BLaER1 treated with 17β-estradiol and CSF1 and Interleukin-3, amounts not matched to agents 10 nM and 100 nM (cell line): Measurements from ENCODE around the gene TEX54.
"Not testable (repeated sequence)": the region's sequence is repeated elsewhere in the genome, so short reads cannot be mapped to it uniquely, and the experiment has no call there.

Experiments
- H3K27ac ChIP-seq, 11 experiments: shearing (Covaris generic); formaldehyde crosslinking; 2 replicates each; pipeline ENCODE4 v1.8.1; 2022
- H3K27me3 ChIP-seq, 11 experiments: shearing (Covaris generic); formaldehyde crosslinking; 2 replicates each; pipeline ENCODE4 v1.8.1; 2022
- H3K36me3 ChIP-seq, 11 experiments: shearing (Covaris generic); formaldehyde crosslinking; 2 replicates each; pipeline ENCODE4 v1.8.1; 2022
- H3K4me1 ChIP-seq, 10 experiments: shearing (Covaris generic); formaldehyde crosslinking; 2 replicates each; pipeline ENCODE4 v1.8.1; 2022
- H3K4me2 ChIP-seq, 11 experiments: shearing (Covaris generic); formaldehyde crosslinking; 2 replicates each; pipeline ENCODE4 v1.8.1; 2022
- H3K4me3 ChIP-seq, 10 experiments: shearing (Covaris generic); formaldehyde crosslinking; 2 replicates each; pipeline ENCODE4 v1.8.1; 2022
- H3K9ac ChIP-seq, 11 experiments: shearing (Covaris generic); formaldehyde crosslinking; 2 replicates each; pipeline ENCODE4 v1.8.1; 2022
- H3K9me3 ChIP-seq, 11 experiments: shearing (Covaris generic); formaldehyde crosslinking; replicated peaks in 1 of 11; 2 replicates each; pipeline ENCODE4 v1.8.1; 2022
- H4K20me1 ChIP-seq, 11 experiments: shearing (Covaris generic); formaldehyde crosslinking; 2 replicates each; pipeline ENCODE4 v1.8.1; 2022
- Cebpa-rat ChIP-seq, 11 experiments: shearing (Covaris generic); IDR thresholded peaks; 2 replicates each; pipeline ENCODE4 v1.8.1; 2022

Gene TEX54

GRCh38 chr11:62842171-62842741 is 9.6 kb upstream of the TEX54 start:
- Histone ChIP-seq H3K36me3 (peaks cover 0 to 12% (median 9%) of the 10 kb centered on the region in 11 experiments; a peak in 16 of 22 replicates), H4K20me1 (peaks cover 0 to 8% (median 0%) of the 10 kb centered on the region in 11 experiments; a peak in 6 of 22 replicates), H3K4me3 (peak overlapping the region; percentile 39 to 80 (median 61)), H3K9me3 (no peaks in the 10 kb centered on the region), H3K4me1 (peaks cover 33 to 42% (median 35%) of the 10 kb centered on the region in 10 experiments), H3K27ac (peak overlapping the region; percentile 94 to 100 (median 98)), H3K9ac (peak overlapping the region; percentile 92 to 99 (median 96)), H3K4me2 (peak overlapping the region; percentile 74 to 98 (median 90)), H3K27me3 (no peaks in the 10 kb centered on the region)
- TF ChIP-seq Cebpa-rat (IDR thresholded peaks at IDR 0.05): no peak

DNA sequence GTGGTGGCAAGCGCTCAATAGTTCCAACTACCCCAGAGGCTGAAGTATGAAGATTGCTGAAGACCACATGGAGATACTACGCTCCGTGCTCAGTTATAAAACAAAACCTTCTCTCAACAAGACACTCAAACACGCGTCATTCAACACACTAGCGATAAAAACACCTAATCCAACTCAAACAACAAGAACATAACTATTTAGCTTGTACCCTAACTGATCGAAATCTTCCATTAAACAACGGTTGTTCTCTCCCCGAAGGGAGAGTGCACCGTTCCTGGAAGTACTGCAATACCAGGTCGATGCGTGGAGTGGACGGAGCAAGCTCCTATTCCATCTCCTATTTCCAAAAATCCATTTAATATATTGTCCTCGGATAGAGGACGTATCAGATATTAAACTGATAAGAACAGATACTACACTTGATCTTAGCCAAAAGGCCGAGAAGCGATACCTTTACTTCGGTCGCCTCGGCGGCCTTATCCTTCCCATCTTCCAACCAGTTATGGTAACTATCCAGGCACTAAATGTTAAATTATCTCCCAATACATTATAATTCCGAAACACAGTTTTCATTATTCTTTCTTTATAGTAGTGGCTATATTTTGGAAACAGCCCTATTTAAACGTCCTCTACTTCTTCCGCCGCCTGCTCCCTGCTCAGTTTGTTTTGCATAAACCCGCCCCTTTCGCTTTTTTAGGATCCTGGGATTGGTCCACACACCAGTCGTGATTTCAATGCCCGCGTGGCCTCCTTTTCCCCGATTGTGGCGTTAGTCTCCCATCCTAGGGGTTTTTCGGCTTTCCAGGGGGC is 8.9 kb upstream of the TEX54 start:
- Histone ChIP-seq H3K36me3 (peaks cover 5 to 18% (median 16%) of the 10 kb centered on the region in 11 experiments; a peak in 20 of 22 replicates), H3K27me3 (no peaks in the 10 kb centered on the region), H4K20me1 (peaks cover 0 to 14% (median 0%) of the 10 kb centered on the region in 11 experiments; a peak in 8 of 22 replicates), H3K4me1 (peaks cover 33 to 42% (median 36%) of the 10 kb centered on the region in 10 experiments), H3K9ac (peak overlapping the region; percentile 92 to 99 (median 96)), H3K27ac (peak overlapping the region; percentile 94 to 100 (median 98)), H3K4me2 (peak overlapping the region; percentile 79 to 98 (median 93)), H3K9me3 (no peaks in the 10 kb centered on the region), H3K4me3 (peak overlapping the region; percentile 57 to 99 (median 84))
- no peak for TF ChIP-seq Cebpa-rat (IDR thresholded peaks at IDR 0.05)

- Histone ChIP-seq H3K27ac (peak overlapping the region; percentile 94 to 100 (median 98)), H3K4me3 (peak overlapping the region; percentile 79 to 100 (median 92)), H3K4me2 (peak overlapping the region; percentile 73 to 93 (median 90)), H3K4me1 (peaks cover 33 to 42% (median 37%) of the 10 kb centered on the region in 10 experiments), H3K36me3 (peaks cover 12 to 26% (median 23%) of the 10 kb centered on the region in 11 experiments; a peak in 21 of 22 replicates), H4K20me1 (peaks cover 0 to 22% (median under 1%) of the 10 kb centered on the region in 11 experiments; a peak in 8 of 22 replicates), H3K9ac (peak overlapping the region; percentile 92 to 97 (median 96))
- not testable (repeated sequence) for H3K27me3 ChIP-seq, H3K9me3 ChIP-seq
- peak in 5 of 11 experiments; percentile 8 to 66 (median 34); a peak in 7 of 22 replicates for TF ChIP-seq Cebpa-rat (IDR thresholded peaks at IDR 0.05)
These were observed 8.2 kb upstream of the TEX54 start for GRCh38 chr11:62840721-62841360.

DNA sequence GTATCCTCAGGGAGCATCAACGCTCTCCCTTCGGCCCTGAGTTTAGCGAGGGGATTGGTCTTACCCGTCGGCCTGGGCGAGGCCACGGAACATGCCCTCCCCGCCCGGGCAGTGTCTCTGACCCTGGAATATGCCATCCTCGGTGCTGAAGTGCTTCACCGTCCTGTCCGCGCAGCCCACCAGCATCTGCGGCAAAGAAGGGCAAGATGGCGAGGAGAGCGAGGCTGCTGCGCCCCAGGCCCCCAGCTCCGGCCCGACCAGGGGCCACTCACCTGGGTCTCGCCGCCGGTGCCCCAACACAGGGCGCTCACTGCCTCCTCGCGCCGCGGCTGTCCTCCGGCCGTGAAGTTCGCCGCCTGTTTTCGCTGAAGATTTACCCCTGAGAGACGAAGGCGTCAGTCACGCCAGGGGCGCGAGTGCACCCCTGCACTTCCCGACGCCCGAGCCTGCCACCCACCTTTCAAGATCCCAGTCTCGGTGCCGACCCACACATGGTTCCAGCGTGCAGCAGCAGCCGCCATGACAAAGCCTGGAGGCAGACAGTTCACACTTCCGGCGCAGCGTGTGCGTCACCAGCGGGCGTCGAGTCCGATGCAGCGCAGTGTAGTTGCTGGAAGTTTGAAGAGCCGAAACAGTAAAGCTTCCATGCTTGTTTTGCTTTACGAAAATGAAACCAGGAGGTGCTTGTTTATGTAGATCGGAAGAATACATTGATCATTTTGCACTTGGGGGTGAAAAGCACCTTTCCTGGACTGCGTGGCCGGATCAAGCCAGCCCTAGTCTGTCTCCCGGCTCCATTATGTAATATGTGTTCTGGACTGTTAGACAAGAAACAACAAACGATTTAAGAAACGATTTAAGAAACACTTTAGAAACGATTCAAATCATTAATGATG is 6.7 kb upstream of the TEX54 start, which contains the start of gene WDR74:
Gene WDR74 (minus strand): TSS at position 541 of the 896 bp plus-strand sequence. CDS start 20 bp downstream, at position 521.
- no peak for TF ChIP-seq Cebpa-rat (IDR thresholded peaks at IDR 0.05)
- Histone ChIP-seq H3K27ac (peak within 1 kb of the TSS; percentile 94 to 100 (median 98)), H3K4me3 (peak within 1 kb of the TSS; percentile 79 to 100 (median 92)), H3K9ac (peak within 1 kb of the TSS; percentile 92 to 97 (median 96)), H3K36me3 (peaks cover 27 to 41% (median 39%) of the 10 kb centered on the region in 11 experiments), H3K27me3 (no peaks in the 10 kb centered on the region), H3K4me1 (peaks cover 34 to 52% (median 40%) of the 10 kb centered on the region in 10 experiments), H3K4me2 (peak within 1 kb of the TSS; percentile 73 to 93 (median 90)), H3K9me3 (no peaks in the 10 kb centered on the region), H4K20me1 (peaks cover 0 to 36% (median 14%) of the 10 kb centered on the region in 11 experiments; a peak in 11 of 22 replicates)

DNA sequence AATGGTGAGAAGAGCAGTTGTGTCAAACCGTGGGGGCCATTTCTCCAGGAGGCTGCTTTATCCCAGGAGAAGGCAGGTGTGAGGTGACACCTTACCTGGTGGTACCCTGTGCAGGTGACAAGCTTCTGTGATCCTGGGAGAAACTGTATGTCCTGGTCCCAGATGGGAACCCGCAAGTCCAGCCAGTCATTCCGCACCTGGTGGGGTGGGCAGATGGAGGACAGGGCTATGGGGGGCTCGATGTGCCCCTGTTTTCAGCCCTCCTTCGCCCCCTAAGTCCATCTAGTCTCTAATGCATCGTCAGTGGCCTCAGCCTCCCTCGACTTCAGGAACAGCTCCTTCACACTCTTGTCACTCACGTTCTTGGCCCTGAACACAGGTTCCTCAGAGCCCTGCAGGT is 2.7 kb upstream of the TEX54 start:
- Histone ChIP-seq H3K27me3 (no peaks in the 10 kb centered on the region), H3K4me1 (peaks cover 33 to 53% (median 43%) of the 10 kb centered on the region in 10 experiments), H4K20me1 (peaks cover 0 to 64% (median 33%) of the 10 kb centered on the region in 11 experiments; a peak in 17 of 22 replicates), H3K4me2 (no peak overlapping the region), H3K9me3 (no peaks in the 10 kb centered on the region), H3K9ac (peak overlapping the region in 6 of 11 experiments; percentile 42 to 97 (median 58); a peak in 10 of 22 replicates), H3K4me3 (no peak overlapping the region), H3K36me3 (peaks cover 36 to 59% (median 55%) of the 10 kb centered on the region in 11 experiments), H3K27ac (no peak overlapping the region)
- no peak for TF ChIP-seq Cebpa-rat (IDR thresholded peaks at IDR 0.05)

GRCh38 chr11:62831520-62832335 is 913 bp downstream of the TEX54 start, which contains the start of gene STX5:
TSS of gene STX5 (minus strand) at chr11:62832051. CDS start at chr11:62831243, 808 bp downstream.
- peak within 1 kb of the TSS; percentile 73 to 96 (median 86) for H3K4me3 ChIP-seq
- peaks cover 28 to 54% (median 34%) of the 10 kb centered on the region in 10 experiments for H3K4me1 ChIP-seq
- H3K9ac ChIP-seq: peak within 1 kb of the TSS; percentile 86 to 97 (median 95)
- H3K27me3 ChIP-seq: no peaks in the 10 kb centered on the region
- H3K27ac ChIP-seq: peak within 1 kb of the TSS; percentile 81 to 97 (median 88)
- H3K9me3 ChIP-seq: no peaks in the 10 kb centered on the region
- peaks cover 12 to 83% (median 37%) of the 10 kb centered on the region in 11 experiments; a peak in 17 of 22 replicates for H4K20me1 ChIP-seq
- H3K4me2 ChIP-seq: peak within 1 kb of the TSS; percentile 93 to 100 (median 97)
- no peak for TF ChIP-seq Cebpa-rat (IDR thresholded peaks at IDR 0.05)
- peaks cover 55 to 77% (median 66%) of the 10 kb centered on the region in 11 experiments for H3K36me3 ChIP-seq

- H3K4me1 ChIP-seq: peaks cover 28 to 53% (median 31%) of the 10 kb centered on the region in 10 experiments
- H3K9ac ChIP-seq: peak overlapping the region; percentile 86 to 97 (median 95)
- peak overlapping the region; percentile 81 to 97 (median 88) for H3K27ac ChIP-seq
- H3K4me3 ChIP-seq: peak overlapping the region; percentile 73 to 96 (median 86)
- no peak for TF ChIP-seq Cebpa-rat (IDR thresholded peaks at IDR 0.05)
- H4K20me1 ChIP-seq: peaks cover 12 to 76% (median 37%) of the 10 kb centered on the region in 11 experiments; a peak in 17 of 22 replicates
- no peaks in the 10 kb centered on the region for H3K9me3 ChIP-seq
- peak overlapping the region; percentile 91 to 100 (median 96) for H3K4me2 ChIP-seq
- peaks cover 56 to 77% (median 66%) of the 10 kb centered on the region in 11 experiments for H3K36me3 ChIP-seq
- no peaks in the 10 kb centered on the region for H3K27me3 ChIP-seq
These were observed 1.6 kb downstream of the TEX54 start for GRCh38 chr11:62830904-62831519.

DNA sequence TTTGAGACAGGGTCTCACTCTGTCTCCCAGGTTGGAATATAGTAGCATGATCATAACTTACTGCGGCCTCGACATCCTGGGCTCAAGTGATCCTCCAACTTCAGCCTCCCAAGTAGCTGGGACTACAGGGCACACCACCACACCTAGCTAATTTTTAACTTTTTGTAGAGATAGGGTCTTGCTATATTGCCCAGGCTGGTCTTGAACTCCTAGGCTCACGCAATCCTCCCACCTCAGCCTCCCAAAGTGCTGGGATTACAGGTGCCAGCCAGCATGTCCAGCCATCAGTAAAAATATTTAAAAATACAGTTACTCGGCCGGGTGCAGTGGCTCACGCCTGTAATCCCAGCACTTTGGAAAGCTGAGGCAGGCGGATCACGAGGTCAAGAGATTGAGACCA is 4.5 kb downstream of the TEX54 start:
- Histone ChIP-seq H4K20me1 (peaks cover 6 to 50% (median 27%) of the 10 kb centered on the region in 11 experiments; a peak in 16 of 22 replicates), H3K36me3 (peaks cover 58 to 77% (median 67%) of the 10 kb centered on the region in 11 experiments), H3K9ac (peak overlapping the region in 2 of 11 experiments; percentile 26 to 27; a peak in 1 of 22 replicates), H3K4me1 (peaks cover 19 to 28% (median 23%) of the 10 kb centered on the region in 10 experiments)
- not testable (repeated sequence) for H3K27me3 ChIP-seq, H3K4me3 ChIP-seq, H3K4me2 ChIP-seq, H3K9me3 ChIP-seq, H3K27ac ChIP-seq
